Type B pancreatic cell (in vitro differentiated cells): ENCODE results near the gene ARHGEF33. TPM values are rescaled to one million over a fixed set of nuclear protein-coding genes. Genes with fewer than 3 reads are reported as not detected.

Experiments used
- DNase-seq: peaks from one replicate; pipeline ENCODE4 v3.0.0; 2021; ENCODE audit warnings: mixed read lengths; ENCODE audit not compliant: unreplicated experiment; ENCODE audit errors: extremely low spot score
- H3K27ac Mint-ChIP-seq: 2 replicates; pipeline ENCODE4 v1.8.0; 2021; ENCODE audit warnings: mild to moderate bottlenecking, mixed read lengths
- H3K27me3 Mint-ChIP-seq: 2 replicates; pipeline ENCODE4 v1.8.0; 2021; ENCODE audit warnings: mixed read lengths
- H3K36me3 Mint-ChIP-seq: 2 replicates; pipeline ENCODE4 v1.8.0; 2021; ENCODE audit warnings: mixed read lengths
- H3K4me1 Mint-ChIP-seq: one replicate; pipeline ENCODE4 v1.8.0; 2021; ENCODE audit warnings: mixed read lengths; ENCODE audit not compliant: unreplicated experiment
- H3K4me3 Mint-ChIP-seq: 2 replicates; pipeline ENCODE4 v1.8.0; 2021; ENCODE audit warnings: mild to moderate bottlenecking, mixed read lengths
- H3K9me3 Mint-ChIP-seq: 2 replicates; pipeline ENCODE4 v1.8.0; 2021; ENCODE audit warnings: mixed read lengths
- CTCF ChIP-seq: fragments of 200-600 bp; sonication (generic); conservative IDR thresholded peaks from 2 replicates; pipeline ENCODE4 v1.5.0; 2021; ENCODE audit warnings: antibody characterized with exemption, mild to moderate bottlenecking
- long read RNA-seq: library from polyadenylated mRNA; unstranded; transcript quantifications from one replicate; pipeline ENCODE4 v2.0.0, GENCODE V29; 2020
- total RNA-seq: library from RNA; stranded (reverse); gene quantifications from 2 replicates; pipeline ENCODE4 v1.2.1, GENCODE V29; 2021; ENCODE audit warnings: low replicate concordance

ARHGEF33 gene
- total RNA-seq: 1.0 and 1.5 TPM in 2 replicates
- long read RNA-seq: 0 reads

- H3K36me3 Mint-ChIP-seq: no peaks in the 10 kb centered on the region
- no peaks in the 10 kb centered on the region for H3K4me1 Mint-ChIP-seq
- no peaks in the 10 kb centered on the region for H3K9me3 Mint-ChIP-seq
- H3K4me3 Mint-ChIP-seq: no peak within 1 kb of the TSS
- no peak within 1 kb of the TSS for H3K27ac Mint-ChIP-seq
- H3K27me3 Mint-ChIP-seq: no peaks in the 10 kb centered on the region
- TF ChIP-seq CTCF: no peak
- DNase-seq: no peak
Observed at GRCh38 chr2:38889575-38889974, at the start of gene ARHGEF33. ARHGEF33 (plus strand) TSS chr2:38889875; CDS start chr2:38919448, 29,573 bp downstream.

GRCh38 chr2:38850045-38850444 lies 39.6 kb upstream of the ARHGEF33 start:
- DNase-seq: no peak
- TF ChIP-seq CTCF: no peak
- H3K27ac Mint-ChIP-seq: no peak overlapping the region
- no peaks in the 10 kb centered on the region for H3K9me3 Mint-ChIP-seq
- H3K27me3 Mint-ChIP-seq: no peaks in the 10 kb centered on the region
- H3K4me3 Mint-ChIP-seq: no peak overlapping the region
- H3K4me1 Mint-ChIP-seq: no peaks in the 10 kb centered on the region
- H3K36me3 Mint-ChIP-seq: peaks cover 33% of the 10 kb centered on the region

- Mint-ChIP-seq H3K27me3 (no peaks in the 10 kb centered on the region), H3K4me1 (no peaks in the 10 kb centered on the region), H3K36me3 (peaks cover 36% of the 10 kb centered on the region), H3K4me3 (no peak overlapping the region), H3K9me3 (no peaks in the 10 kb centered on the region), H3K27ac (no peak overlapping the region)
- DNase-seq: no peak
- no peak for TF ChIP-seq CTCF
Observed at GRCh38 chr2:38856165-38856564, 33.5 kb upstream of the ARHGEF33 start.

GRCh38 chr2:38862476-38862875 lies 27.2 kb upstream of the ARHGEF33 start:
- Mint-ChIP-seq H3K9me3 (no peaks in the 10 kb centered on the region), H3K36me3 (peaks cover 46% of the 10 kb centered on the region), H3K4me1 (no peaks in the 10 kb centered on the region), H3K4me3 (no peak overlapping the region), H3K27ac (no peak overlapping the region), H3K27me3 (no peaks in the 10 kb centered on the region)
- no peak for TF ChIP-seq CTCF
- no peak for DNase-seq

- DNase-seq: no peak
- no peak for TF ChIP-seq CTCF
- Mint-ChIP-seq H3K9me3 (no peaks in the 10 kb centered on the region), H3K27ac (peak overlapping the region; percentile 5), H3K27me3 (no peaks in the 10 kb centered on the region), H3K4me3 (no peak overlapping the region), H3K36me3 (peaks cover 51% of the 10 kb centered on the region), H3K4me1 (no peaks in the 10 kb centered on the region)
Observed at GRCh38 chr2:38863061-38863695, 26.5 kb upstream of the ARHGEF33 start.
